Measurements from ENCODE around the gene PRDX6. TPM values are rescaled to one million over a fixed set of nuclear protein-coding genes. Genes with fewer than 3 reads are reported as not detected.

The PRDX6 gene
- total RNA-seq, 1 experiment from 2014 or later = 376 TPM

GRCh38 chr1:173440430-173440829, 36.7 kb upstream of the PRDX6 start:
- no peaks in the 10 kb centered on the region for H3F3A ChIP-seq (ENCODE audit: insufficient read depth, low read depth)
- no peak overlapping the region for H2AFZ ChIP-seq
- H3K36me3 ChIP-seq (ENCODE audit: low read depth) = no peaks in the 10 kb centered on the region
- H3K4me3 ChIP-seq = no peak overlapping the region
- TF ChIP-seq CTCF (conservative IDR thresholded peaks at IDR 0.05) (no peak), EZH2 (IDR thresholded peaks at IDR 0.05; ENCODE audit: low read depth) (no peak)
- ChIA-PET POLR2A (ENCODE audit: unreplicated experiment) (no interaction called here), CTCF (no interaction called here)
- no peaks in the 10 kb centered on the region for H3K79me2 ChIP-seq (ENCODE audit: low read depth)
- intact Hi-C loops (cut with micrococcal nuclease; ENCODE audit: unreplicated experiment) = no loop called here
- DNase-seq = no peak
- H3K27me3 ChIP-seq (ENCODE audit: insufficient read depth, low read depth) = no peaks in the 10 kb centered on the region
- no peak overlapping the region for H3K27ac ChIP-seq
- no peaks in the 10 kb centered on the region for H3K4me1 ChIP-seq (replicated peaks; ENCODE audit: insufficient read depth)
- no peaks in the 10 kb centered on the region for H4K20me1 ChIP-seq (ENCODE audit: insufficient read depth)
- H3K9me2 ChIP-seq (ENCODE audit: insufficient read depth) = no peaks in the 10 kb centered on the region
- H3K9me3 ChIP-seq (ENCODE audit: insufficient read depth, low read depth) = no peaks in the 10 kb centered on the region
- H3K4me2 ChIP-seq = no peak overlapping the region
- BruUV-seq (replicated peaks) = no TSS peak

- Histone ChIP-seq H3K27ac (no peak overlapping the region), H2AFZ (no peak overlapping the region), H3F3A (ENCODE audit: insufficient read depth, low read depth) (no peaks in the 10 kb centered on the region), H3K36me3 (ENCODE audit: low read depth) (no peaks in the 10 kb centered on the region), H3K9me2 (ENCODE audit: insufficient read depth) (no peaks in the 10 kb centered on the region), H3K4me2 (no peak overlapping the region), H3K79me2 (ENCODE audit: low read depth) (no peaks in the 10 kb centered on the region), H3K4me3 (no peak overlapping the region), H3K9me3 (ENCODE audit: insufficient read depth, low read depth) (0 out of 2 replicates have a peak, but pooled peaks cover 5% of the 10 kb centered on the region), H4K20me1 (ENCODE audit: insufficient read depth) (no peaks in the 10 kb centered on the region), H3K4me1 (replicated peaks; ENCODE audit: insufficient read depth) (no peaks in the 10 kb centered on the region), H3K27me3 (ENCODE audit: insufficient read depth, low read depth) (no peaks in the 10 kb centered on the region)
- ChIA-PET CTCF (no interaction called here), POLR2A (ENCODE audit: unreplicated experiment) (interaction anchor here (0.7 kb wide), 1 partner anchor 31 kb away, joined by 6 read pairs; no protein-coding TSS in a partner anchor)
- no peak for DNase-seq
- BruUV-seq (replicated peaks) = no TSS peak
- TF ChIP-seq CTCF (conservative IDR thresholded peaks at IDR 0.05) (no peak), EZH2 (IDR thresholded peaks at IDR 0.05; ENCODE audit: low read depth) (no peak)
- intact Hi-C loops (cut with micrococcal nuclease; ENCODE audit: unreplicated experiment) = no loop called here
Measured at GRCh38 chr1:173444757-173445156, 32.4 kb upstream of the PRDX6 start.

- no peak overlapping the region for H3K4me2 ChIP-seq
- H3K9me2 ChIP-seq (ENCODE audit: insufficient read depth) = no peaks in the 10 kb centered on the region
- no peaks in the 10 kb centered on the region for H3K4me1 ChIP-seq (replicated peaks; ENCODE audit: insufficient read depth)
- no peaks in the 10 kb centered on the region for H3K79me2 ChIP-seq (ENCODE audit: low read depth)
- ChIA-PET POLR2A (ENCODE audit: unreplicated experiment) (interaction anchor here (0.5 to 0.7 kb wide), 2 partner anchors 17 to 31 kb away, joined by 6 to 9 read pairs; no protein-coding TSS in a partner anchor), CTCF (no interaction called here)
- BruUV-seq (replicated peaks) = no TSS peak
- no peaks in the 10 kb centered on the region for H3K27me3 ChIP-seq (ENCODE audit: insufficient read depth, low read depth)
- H3F3A ChIP-seq (ENCODE audit: insufficient read depth, low read depth) = no peaks in the 10 kb centered on the region
- 0 out of 2 replicates have a peak, but pooled peaks cover 5% of the 10 kb centered on the region for H3K9me3 ChIP-seq (ENCODE audit: insufficient read depth, low read depth)
- no peak overlapping the region for H3K4me3 ChIP-seq
- no peak overlapping the region for H2AFZ ChIP-seq
- H4K20me1 ChIP-seq (ENCODE audit: insufficient read depth) = no peaks in the 10 kb centered on the region
- no peaks in the 10 kb centered on the region for H3K36me3 ChIP-seq (ENCODE audit: low read depth)
- TF ChIP-seq CTCF (conservative IDR thresholded peaks at IDR 0.05) = no peak
- TF ChIP-seq EZH2 (IDR thresholded peaks at IDR 0.05; ENCODE audit: low read depth) = no peak
- no peak overlapping the region for H3K27ac ChIP-seq
- intact Hi-C loops (cut with micrococcal nuclease; ENCODE audit: unreplicated experiment) = no loop called here
- DNase-seq = no peak
Measured at GRCh38 chr1:173445164-173445563, 32.0 kb upstream of the PRDX6 start.

All from PC-9 (cell line).